Globus pallidus (tissue), 1 donor: Measurements from ENCODE around the gene DLX1.
"Not testable (repeated sequence)": the region's sequence is repeated elsewhere in the genome, so short reads cannot be mapped to it uniquely, and the experiment has no call there.

ENCODE experiments used
- DNase-seq: peaks from one replicate; pipeline ENCODE4 v3.0.0-alpha.2; 2015; ENCODE audit warnings: low spot score

DLX1 gene

GRCh38 chr2:172114579-172114978 lies 29.3 kb downstream of the DLX1 start:
- DNase-seq, result no peak

- DNase-seq, result no peak
These were observed 30.8 kb downstream of the DLX1 start for GRCh38 chr2:172116107-172116506.

GRCh38 chr2:172119089-172119488 lies 33.8 kb downstream of the DLX1 start:
- DNase-seq, result no peak

GRCh38 chr2:172120118-172120517 lies 34.8 kb downstream of the DLX1 start:
- DNase-seq, result no peak

GRCh38 chr2:172128484-172128883 lies 43.2 kb downstream of the DLX1 start:
- no peak for DNase-seq

- no peak for DNase-seq
These were observed 44.1 kb downstream of the DLX1 start for GRCh38 chr2:172129404-172129803.

GRCh38 chr2:172131713-172132555 lies 46.6 kb downstream of the DLX1 start:
- DNase-seq, result no peak

- no peak for DNase-seq
These were observed 49.0 kb downstream of the DLX1 start for GRCh38 chr2:172134270-172134669.

GRCh38 chr2:172135446-172135845 lies 50.1 kb downstream of the DLX1 start:
- DNase-seq, result no peak

GRCh38 chr2:172137109-172137508 lies 51.8 kb downstream of the DLX1 start:
- no peak for DNase-seq

GRCh38 chr2:172137943-172138342 lies 52.6 kb downstream of the DLX1 start:
- no peak for DNase-seq

- DNase-seq, result not testable (repeated sequence)
These were observed 53.4 kb downstream of the DLX1 start for GRCh38 chr2:172138727-172139126.
